Liver (tissue), 9 donors: ENCODE results near the gene VPS35. TPM values are rescaled to one million over a fixed set of nuclear protein-coding genes. Genes with fewer than 3 reads are reported as not detected.
A peak's percentile ranks its signal among the peaks of the same experiment; 100 is the strongest.

Source experiments
- DNase-seq: peaks from one replicate; pipeline ENCODE4 v3.0.0-alpha.2; 2017; ENCODE audit warnings: low spot score
- H3K27ac ChIP-seq, 2 donors: one replicate each; pipeline ENCODE4 v1.7.0; 2013; ENCODE audit warnings: inconsistent platforms in 2 of 2, low read length in 2 of 2, control low read depth in 1 of 2, low read depth in 1 of 2, mild to moderate bottlenecking in 1 of 2
- H3K27me3 ChIP-seq, 4 donors: one replicate each; pipeline versions ENCODE4 v1.6.1 to v1.7.0; 2013; ENCODE audit warnings: low read length in 3 of 4, inconsistent platforms in 1 of 4, mild to moderate bottlenecking in 1 of 4, moderate library complexity in 1 of 4; ENCODE audit not compliant: control insufficient read depth in 4 of 4, insufficient read depth in 4 of 4
- H3K36me3 ChIP-seq, 4 donors: one replicate each; pipeline versions ENCODE4 v1.6.1 to v1.7.0; 2013; ENCODE audit warnings: low read length in 3 of 4, mild to moderate bottlenecking in 3 of 4, low read depth in 1 of 4, moderate library complexity in 1 of 4; ENCODE audit not compliant: control insufficient read depth in 4 of 4, insufficient read depth in 3 of 4
- H3K4me1 ChIP-seq, 4 donors: one replicate each; pipeline versions ENCODE4 v1.6.1 to v1.7.0; 2013; ENCODE audit warnings: low read length in 3 of 4, mild to moderate bottlenecking in 3 of 4, moderate library complexity in 1 of 4; ENCODE audit not compliant: control insufficient read depth in 4 of 4, insufficient read depth in 4 of 4
- H3K4me3 ChIP-seq, 3 donors: one replicate each; pipeline versions ENCODE4 v1.6.1 to v1.7.0; 2013; ENCODE audit warnings: low read length in 3 of 3, control low read depth in 1 of 3, low read depth in 1 of 3, mild to moderate bottlenecking in 1 of 3
- H3K9ac ChIP-seq, 2 donors: one replicate each; pipeline ENCODE4 v1.7.0; 2013; ENCODE audit warnings: low read length in 2 of 2, mild to moderate bottlenecking in 2 of 2, moderate library complexity in 2 of 2, control low read depth in 1 of 2, low read depth in 1 of 2
- H3K9me3 ChIP-seq, 4 donors: one replicate each; pipeline versions ENCODE4 v1.6.1 to v1.7.0; 2013; ENCODE audit warnings: low read length in 3 of 4; ENCODE audit not compliant: control insufficient read depth in 4 of 4
- EGR1 ChIP-seq, 2 donors: IDR thresholded peaks; 2 replicates each; pipeline ENCODE4 v1.6.1; 2016 to 2018; ENCODE audit warnings: antibody characterized with exemption in 2 of 2, low read depth in 2 of 2
- FOXA2 ChIP-seq: IDR thresholded peaks from 2 replicates; pipeline ENCODE4 v1.6.1; 2016; ENCODE audit warnings: antibody characterized with exemption
- HNF4G ChIP-seq: IDR thresholded peaks from 2 replicates; pipeline ENCODE4 v1.6.1; 2016; ENCODE audit warnings: antibody characterized with exemption
- JUND ChIP-seq, 2 donors: IDR thresholded peaks; 2 replicates each; pipeline ENCODE4 v1.6.1; 2016; ENCODE audit warnings: antibody characterized with exemption in 2 of 2
- RXRA ChIP-seq, 2 donors: IDR thresholded peaks; 2 replicates each; pipeline ENCODE4 v1.6.1; 2017 to 2018; ENCODE audit warnings: antibody characterized with exemption in 2 of 2, mild to moderate bottlenecking in 1 of 2
- SP1 ChIP-seq: IDR thresholded peaks from 2 replicates; pipeline ENCODE4 v1.6.1; 2018; ENCODE audit warnings: antibody characterized with exemption, mild to moderate bottlenecking
- TAF1 ChIP-seq: conservative IDR thresholded peaks from 2 replicates; pipeline ENCODE4 v1.6.1; 2016; ENCODE audit warnings: antibody characterized with exemption, mild to moderate bottlenecking
- YY1 ChIP-seq: IDR thresholded peaks from 2 replicates; pipeline ENCODE4 v1.6.1; 2016; ENCODE audit warnings: antibody characterized with exemption, mild to moderate bottlenecking
- WGBS: extraction: QIAGEN DNeasy Blood & Tissue Kit; methylation state at CpG from one replicate; pipeline ENCODE4 v1.1.7; 2013; 5-methylcytosine and 5-hydroxymethylcytosine counted together
- polyA plus RNA-seq, 2 donors: library from polyadenylated mRNA; stranded (reverse) in 1 of 2; unstranded in 1 of 2; fragments of 200-250 nt in 1 of 2; fragments of >200 nt in 1 of 2; fragmentation: Nextera tagmentation in 1 of 2; extraction: Ambion mirVana in 1 of 2; gene quantifications; one replicate each; pipeline versions ENCODE4 v1.2.1 to v1.2.3, GENCODE V29; 2013 to 2015
- total RNA-seq, 2 donors: library from RNA; depleted of rRNA; stranded (reverse); fragments of >200 nt; gene quantifications; one replicate each; pipeline ENCODE4 v1.2.3, GENCODE V29; 2014
- TF ChIP-seq, protein P1 (sequence below): fragments of 150-350 bp; IDR thresholded peaks from 2 replicates; pipeline ENCODE4 v1.5.1; 2017; ENCODE audit warnings: improper control_type of control experiment, low read depth, low read length; ENCODE audit not compliant: missing input control
- TF ChIP-seq, protein P2 (sequence below): IDR thresholded peaks from 2 replicates; pipeline ENCODE4 v1.6.1; 2016; ENCODE audit warnings: antibody characterized with exemption
- TF ChIP-seq, protein P3 (sequence below): IDR thresholded peaks from 2 replicates; pipeline ENCODE4 v1.6.1; 2016; ENCODE audit warnings: antibody characterized with exemption
- TF ChIP-seq, protein P4 (sequence below): IDR thresholded peaks from 2 replicates; pipeline ENCODE4 v1.6.1; 2016; ENCODE audit warnings: antibody characterized with exemption
- donor health status: healthy.
- donor health status: healthy.
- donor health status: healthy.
- donor health status: healthy.
- donor health status: healthy.

The VPS35 gene
- total and polyA plus RNA-seq, 4 donors = 10.5 to 52.7 (median 23.6) TPM

DNA sequence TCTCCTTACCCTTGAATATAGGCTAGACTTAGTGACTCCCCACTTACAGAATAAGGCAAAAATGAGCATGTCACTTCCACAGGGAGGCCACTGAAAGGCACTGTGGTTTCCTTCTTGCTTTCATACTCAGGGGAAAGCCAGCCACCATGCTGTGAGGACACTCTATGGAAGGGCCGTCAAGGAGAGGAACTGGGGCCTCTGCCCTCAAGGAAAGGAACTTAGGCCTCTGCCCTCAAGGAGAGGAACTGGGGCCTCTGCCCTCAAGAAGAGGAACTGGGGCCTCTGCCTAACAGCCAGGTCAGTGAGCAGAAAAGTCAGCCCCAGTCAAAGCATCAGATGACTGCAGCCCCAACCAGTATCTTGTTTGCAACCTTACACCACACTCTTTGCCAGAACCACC, 30.1 kb downstream of the VPS35 start:
- Histone ChIP-seq H3K9ac (no peak overlapping the region), H3K27me3 (no peaks in the 10 kb centered on the region), H3K27ac (no peak overlapping the region), H3K4me1 (no peaks in the 10 kb centered on the region), H3K4me3 (no peak overlapping the region), H3K36me3 (peaks cover 13 to 36% (median 23%) of the 10 kb centered on the region in 4 donors), H3K9me3 (no peaks in the 10 kb centered on the region)
- WGBS = 72% methylated on average over 1 of the region's 1 CpG
- peak in 1 of 2 donors; percentile 9 for TF ChIP-seq RXRA (IDR thresholded peaks at IDR 0.05)
- TF ChIP-seq, protein P1, sequence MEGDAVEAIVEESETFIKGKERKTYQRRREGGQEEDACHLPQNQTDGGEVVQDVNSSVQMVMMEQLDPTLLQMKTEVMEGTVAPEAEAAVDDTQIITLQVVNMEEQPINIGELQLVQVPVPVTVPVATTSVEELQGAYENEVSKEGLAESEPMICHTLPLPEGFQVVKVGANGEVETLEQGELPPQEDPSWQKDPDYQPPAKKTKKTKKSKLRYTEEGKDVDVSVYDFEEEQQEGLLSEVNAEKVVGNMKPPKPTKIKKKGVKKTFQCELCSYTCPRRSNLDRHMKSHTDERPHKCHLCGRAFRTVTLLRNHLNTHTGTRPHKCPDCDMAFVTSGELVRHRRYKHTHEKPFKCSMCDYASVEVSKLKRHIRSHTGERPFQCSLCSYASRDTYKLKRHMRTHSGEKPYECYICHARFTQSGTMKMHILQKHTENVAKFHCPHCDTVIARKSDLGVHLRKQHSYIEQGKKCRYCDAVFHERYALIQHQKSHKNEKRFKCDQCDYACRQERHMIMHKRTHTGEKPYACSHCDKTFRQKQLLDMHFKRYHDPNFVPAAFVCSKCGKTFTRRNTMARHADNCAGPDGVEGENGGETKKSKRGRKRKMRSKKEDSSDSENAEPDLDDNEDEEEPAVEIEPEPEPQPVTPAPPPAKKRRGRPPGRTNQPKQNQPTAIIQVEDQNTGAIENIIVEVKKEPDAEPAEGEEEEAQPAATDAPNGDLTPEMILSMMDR = no peak
- DNase-seq = no peak

DNA sequence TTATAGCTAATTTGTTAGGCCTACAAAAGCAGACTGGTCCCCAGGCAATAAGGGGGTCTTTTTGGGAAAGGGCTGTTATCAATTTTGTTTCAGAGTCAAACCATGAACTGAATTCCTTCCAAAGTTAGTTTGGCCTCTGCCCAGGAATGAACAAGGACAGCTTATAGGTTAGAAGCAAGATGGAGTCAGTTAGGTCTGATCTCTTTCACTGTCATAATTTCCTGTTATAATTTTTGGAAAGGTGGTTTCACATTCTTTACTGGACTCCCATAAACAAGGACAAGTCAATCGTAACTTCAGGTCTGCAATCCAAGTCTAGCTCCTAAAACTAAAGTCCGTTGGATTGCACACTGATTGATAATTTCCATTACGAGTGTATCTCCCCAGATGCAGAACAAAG, 37.7 kb downstream of the VPS35 start:
- TF ChIP-seq SP1 (no peak), JUND (IDR thresholded peaks at IDR 0.05) (no peak)
- Histone ChIP-seq H3K36me3 (no peaks in the 10 kb centered on the region), H3K27me3 (no peaks in the 10 kb centered on the region), H3K4me3 (no peak overlapping the region), H3K4me1 (no peaks in the 10 kb centered on the region), H3K9me3 (no peaks in the 10 kb centered on the region), H3K27ac (no peak overlapping the region), H3K9ac (no peak overlapping the region)
- DNase-seq = no peak
- WGBS = 94% methylated on average over 3 of the region's 3 CpGs

DNA sequence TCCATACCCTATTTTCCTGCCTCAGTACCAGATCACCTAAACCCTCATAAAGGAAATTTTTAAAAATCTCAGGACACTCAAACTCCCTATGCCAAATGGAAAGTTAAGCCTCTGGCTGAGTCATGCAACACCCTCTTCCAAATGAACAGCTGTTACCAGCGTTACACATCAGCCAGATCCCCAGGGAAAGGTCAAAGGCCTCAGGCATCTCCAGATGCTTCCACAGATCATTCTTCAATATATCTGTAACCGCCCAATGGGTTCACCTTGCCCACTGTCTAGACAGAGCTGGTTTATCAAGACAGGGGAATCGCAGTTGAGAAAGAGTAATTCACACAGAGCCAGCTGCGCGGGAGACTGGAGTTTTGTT, 38.7 kb downstream of the VPS35 start:
- TF ChIP-seq YY1 (no peak), HNF4G (no peak), EGR1 (IDR thresholded peaks at IDR 0.05; ENCODE audit: low read depth in 2 of 2) (no peak), SP1 (no peak), RXRA (IDR thresholded peaks at IDR 0.05) (no peak), JUND (IDR thresholded peaks at IDR 0.05) (no peak)
- TF ChIP-seq, protein P2, sequence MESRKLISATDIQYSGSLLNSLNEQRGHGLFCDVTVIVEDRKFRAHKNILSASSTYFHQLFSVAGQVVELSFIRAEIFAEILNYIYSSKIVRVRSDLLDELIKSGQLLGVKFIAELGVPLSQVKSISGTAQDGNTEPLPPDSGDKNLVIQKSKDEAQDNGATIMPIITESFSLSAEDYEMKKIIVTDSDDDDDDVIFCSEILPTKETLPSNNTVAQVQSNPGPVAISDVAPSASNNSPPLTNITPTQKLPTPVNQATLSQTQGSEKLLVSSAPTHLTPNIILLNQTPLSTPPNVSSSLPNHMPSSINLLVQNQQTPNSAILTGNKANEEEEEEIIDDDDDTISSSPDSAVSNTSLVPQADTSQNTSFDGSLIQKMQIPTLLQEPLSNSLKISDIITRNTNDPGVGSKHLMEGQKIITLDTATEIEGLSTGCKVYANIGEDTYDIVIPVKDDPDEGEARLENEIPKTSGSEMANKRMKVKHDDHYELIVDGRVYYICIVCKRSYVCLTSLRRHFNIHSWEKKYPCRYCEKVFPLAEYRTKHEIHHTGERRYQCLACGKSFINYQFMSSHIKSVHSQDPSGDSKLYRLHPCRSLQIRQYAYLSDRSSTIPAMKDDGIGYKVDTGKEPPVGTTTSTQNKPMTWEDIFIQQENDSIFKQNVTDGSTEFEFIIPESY = no peak
- Histone ChIP-seq H3K4me3 (no peak overlapping the region), H3K4me1 (no peaks in the 10 kb centered on the region), H3K9ac (no peak overlapping the region), H3K27me3 (no peaks in the 10 kb centered on the region), H3K27ac (no peak overlapping the region), H3K36me3 (no peaks in the 10 kb centered on the region), H3K9me3 (no peaks in the 10 kb centered on the region)
- DNase-seq = no peak
- WGBS = 93% methylated on average over 5 of the region's 5 CpGs

DNA sequence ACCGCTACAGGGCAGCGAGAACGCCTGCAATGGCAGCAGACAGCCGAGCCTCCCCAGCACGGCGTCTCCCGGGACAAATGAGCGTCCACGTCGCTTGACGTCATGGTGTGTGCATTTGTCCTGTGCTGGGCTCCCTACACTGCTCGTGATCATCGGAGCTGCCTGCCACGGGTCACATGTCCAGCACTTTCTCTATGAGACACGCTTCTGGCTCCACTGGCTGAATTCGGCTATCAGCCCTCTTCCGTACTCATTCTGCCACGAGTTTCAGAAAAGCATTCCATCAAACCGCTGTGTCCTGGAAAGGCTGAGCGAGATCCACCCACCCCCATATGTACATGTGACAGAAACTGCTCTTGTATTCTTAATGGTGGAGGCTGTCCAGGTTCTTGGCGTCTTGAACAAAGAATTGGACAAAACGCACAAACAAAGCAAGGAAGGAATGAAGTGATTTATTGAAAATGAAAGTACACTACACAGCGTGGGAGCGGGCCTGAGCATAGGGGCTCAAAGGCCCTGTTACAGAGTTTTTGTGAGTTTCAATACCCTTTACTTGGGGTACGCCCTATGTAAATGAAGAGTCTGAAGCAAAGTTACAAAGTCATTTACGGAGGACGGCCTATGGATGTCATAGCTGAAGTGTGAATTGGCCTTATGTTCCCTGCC, 39.3 kb downstream of the VPS35 start:
- Histone ChIP-seq H3K4me3 (no peak overlapping the region), H3K4me1 (no peaks in the 10 kb centered on the region), H3K27me3 (no peaks in the 10 kb centered on the region), H3K9me3 (no peaks in the 10 kb centered on the region), H3K9ac (no peak overlapping the region), H3K36me3 (no peaks in the 10 kb centered on the region), H3K27ac (no peak overlapping the region)
- 94% methylated on average over 27 of the region's 27 CpGs for WGBS
- no peak for DNase-seq
- TF ChIP-seq FOXA2 (no peak), TAF1 (no peak), EGR1 (IDR thresholded peaks at IDR 0.05; ENCODE audit: low read depth in 2 of 2) (no peak), RXRA (IDR thresholded peaks at IDR 0.05) (no peak), JUND (IDR thresholded peaks at IDR 0.05) (no peak)
- TF ChIP-seq, protein P1 = no peak
- TF ChIP-seq, protein P3, sequence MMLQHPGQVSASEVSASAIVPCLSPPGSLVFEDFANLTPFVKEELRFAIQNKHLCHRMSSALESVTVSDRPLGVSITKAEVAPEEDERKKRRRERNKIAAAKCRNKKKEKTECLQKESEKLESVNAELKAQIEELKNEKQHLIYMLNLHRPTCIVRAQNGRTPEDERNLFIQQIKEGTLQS = no peak
- TF ChIP-seq, protein P4, sequence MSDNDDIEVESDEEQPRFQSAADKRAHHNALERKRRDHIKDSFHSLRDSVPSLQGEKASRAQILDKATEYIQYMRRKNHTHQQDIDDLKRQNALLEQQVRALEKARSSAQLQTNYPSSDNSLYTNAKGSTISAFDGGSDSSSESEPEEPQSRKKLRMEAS = no peak
